ENCODE data around the gene YIPF3. TPM values are rescaled to one million over a fixed set of nuclear protein-coding genes. Genes with fewer than 3 reads are reported as not detected.
"Not testable (repeated sequence)": the region's sequence is repeated elsewhere in the genome, so short reads cannot be mapped to it uniquely, and the experiment has no call there.

YIPF3 gene
- total RNA-seq, result 10 to 100 TPM; 58.9 to 70.0 (median 62.7) TPM
- long read RNA-seq, transcript YIPF3-202 (9 exons, 1,576 nt), result major isoform, 32 of 38 reads
- long read RNA-seq, partial matches to known transcripts, result 4 of 38 reads
- long read RNA-seq, other reads (novel, unspliced or antisense), result 1 of 38 reads

DNA sequence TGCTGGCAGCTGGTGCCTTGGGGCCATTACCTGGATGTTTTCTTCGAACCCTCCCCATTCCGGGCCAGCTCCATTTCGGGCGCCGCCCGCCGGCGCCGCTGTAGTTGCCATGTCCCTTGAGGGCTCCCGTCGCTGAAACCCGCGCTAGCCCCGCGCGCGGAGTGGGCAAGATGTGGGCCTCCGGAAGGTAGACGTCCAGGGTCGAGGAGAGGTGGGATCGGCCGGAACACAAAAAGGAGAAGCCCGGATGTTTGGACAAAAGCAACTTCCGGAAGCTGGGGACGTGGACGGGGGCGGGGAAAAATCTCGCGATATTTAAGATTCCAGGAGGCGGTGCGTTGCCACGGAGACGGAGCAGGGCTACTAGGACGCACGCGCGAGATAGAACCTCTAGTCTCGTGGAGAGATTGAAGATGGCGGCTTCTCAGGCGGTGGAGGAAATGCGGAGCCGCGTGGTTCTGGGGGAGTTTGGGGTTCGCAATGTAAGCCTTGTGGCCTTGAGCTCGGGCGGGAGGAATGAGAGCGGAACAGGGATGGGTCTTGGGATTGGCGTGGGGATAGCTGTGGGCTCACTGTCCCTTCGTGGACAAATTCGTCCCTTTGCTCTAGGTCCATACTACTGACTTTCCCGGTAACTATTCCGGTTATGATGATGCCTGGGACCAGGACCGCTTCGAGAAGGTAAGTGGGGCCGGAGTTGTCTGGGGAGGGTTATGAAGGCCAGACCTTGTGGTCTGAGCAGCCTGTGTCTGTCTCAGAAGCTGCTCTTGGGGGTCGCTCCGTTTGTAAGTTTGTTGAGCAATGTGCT lies at the start of gene YIPF3, which contains the start of gene POLR1C:
TSS of gene YIPF3 (minus strand) at position 230 of the 808 bp plus-strand sequence. CDS start at position 111, 119 bp downstream.
TSS of gene POLR1C (plus strand) at position 393 of the 808 bp plus-strand sequence. CDS start at position 414, 21 bp downstream.
- intact Hi-C loops (cut with DNase I), result no loop called here
- Histone ChIP-seq H3K36me3 (peaks cover 5 to 64% (median 25%) of the 10 kb centered on the region in 4 donors), H3K27ac (peak within 1 kb of the TSS; percentile 63 to 71 (median 68)), H3K4me3 (peak within 1 kb of the TSS; percentile 77 to 83 (median 77)), H3K4me1 (peaks cover 0 to 23% (median 10%) of the 10 kb centered on the region in 4 donors), H3K9me3 (no peaks in the 10 kb centered on the region), H3K27me3 (no peaks in the 10 kb centered on the region)
- WGBS (ENCODE audit: insufficient coverage, low coverage, low lambda C conversion rate, missing lambda C conversion rate), result under 1% methylated on average over 52 of the region's 57 CpGs
- DNase-seq (peak; percentile 96 to 98 (median 97)), ATAC-seq (peak; percentile 91 to 97 (median 96))
- no peak for TF ChIP-seq CTCF (IDR thresholded peaks at IDR 0.05)
- peak; percentile 28 for TF ChIP-seq POLR2A (IDR thresholded peaks at IDR 0.05)

DNA sequence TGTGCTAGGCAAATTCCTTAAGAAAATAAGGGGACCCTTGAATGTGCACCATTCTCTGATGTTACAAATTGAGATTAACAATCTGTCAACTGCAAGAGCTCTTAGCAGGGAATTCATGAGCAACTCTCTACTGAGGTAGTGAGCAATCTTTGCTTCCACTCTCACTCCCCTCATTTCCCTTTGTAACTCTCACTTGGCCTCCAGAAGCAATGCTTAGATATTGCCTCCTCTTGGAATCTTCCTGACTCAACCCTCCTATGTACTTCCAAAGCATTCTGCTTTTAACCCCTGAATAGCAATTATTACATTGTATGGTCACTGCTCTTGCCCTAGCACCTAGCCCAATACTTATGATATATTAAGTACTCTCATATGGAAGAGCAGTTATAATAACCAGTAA lies 42.6 kb upstream of the YIPF3 start:
- H3K27ac ChIP-seq, result no peak overlapping the region
- no peaks in the 10 kb centered on the region for H3K27me3 ChIP-seq
- no peak for ATAC-seq
- no peak overlapping the region for H3K4me3 ChIP-seq
- no peak for DNase-seq
- no peaks in the 10 kb centered on the region for H3K9me3 ChIP-seq
- H3K36me3 ChIP-seq, result peaks cover 3 to 98% (median 40%) of the 10 kb centered on the region in 4 donors
- intact Hi-C loops (cut with DNase I), result no loop called here
- H3K4me1 ChIP-seq, result no peaks in the 10 kb centered on the region
- no peak for TF ChIP-seq POLR2A (IDR thresholded peaks at IDR 0.05)

GRCh38 chr6:43557620-43558019 lies 40.9 kb upstream of the YIPF3 start:
- peaks cover 6 to 94% (median 38%) of the 10 kb centered on the region in 4 donors for H3K36me3 ChIP-seq
- H3K27ac ChIP-seq; ATAC-seq; H3K4me1 ChIP-seq; H3K9me3 ChIP-seq; H3K27me3 ChIP-seq; DNase-seq; intact Hi-C loops (cut with DNase I); H3K4me3 ChIP-seq: not testable (repeated sequence)
- 98% methylated on average over 6 of the region's 7 CpGs for WGBS (ENCODE audit: insufficient coverage, low coverage, low lambda C conversion rate, missing lambda C conversion rate)

DNA sequence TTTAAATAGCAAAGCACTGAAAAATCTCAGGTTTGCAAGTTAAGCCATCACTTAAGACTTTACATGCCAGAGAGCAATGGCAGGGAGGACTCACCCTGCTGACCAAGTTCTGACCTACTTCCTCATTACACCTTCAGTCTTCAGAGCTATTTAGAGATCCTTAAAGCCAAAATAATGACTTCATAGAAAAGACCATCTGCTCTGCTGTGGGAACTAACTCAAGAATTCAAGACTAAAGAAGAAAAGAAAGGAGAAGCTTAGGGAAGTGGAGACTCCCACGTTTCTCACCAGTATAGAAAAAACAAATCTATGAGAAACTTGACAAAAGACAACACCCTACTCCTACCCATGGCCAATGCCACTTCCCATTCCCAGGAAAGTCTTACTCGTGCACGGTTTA lies 30.5 kb upstream of the YIPF3 start:
- Histone ChIP-seq H3K9me3 (no peaks in the 10 kb centered on the region), H3K4me3 (no peak overlapping the region), H3K27ac (no peak overlapping the region), H3K36me3 (peaks cover 9 to 82% (median 30%) of the 10 kb centered on the region in 4 donors), H3K27me3 (no peaks in the 10 kb centered on the region), H3K4me1 (no peaks in the 10 kb centered on the region)
- WGBS (ENCODE audit: insufficient coverage, low coverage, low lambda C conversion rate, missing lambda C conversion rate), result 73% methylated on average over 3 of the region's 3 CpGs
- no peak for ATAC-seq
- no peak for DNase-seq
- intact Hi-C loops (cut with DNase I), result no loop called here
- TF ChIP-seq POLR2A (IDR thresholded peaks at IDR 0.05), result no peak
- no peak for TF ChIP-seq CTCF (IDR thresholded peaks at IDR 0.05)

DNA sequence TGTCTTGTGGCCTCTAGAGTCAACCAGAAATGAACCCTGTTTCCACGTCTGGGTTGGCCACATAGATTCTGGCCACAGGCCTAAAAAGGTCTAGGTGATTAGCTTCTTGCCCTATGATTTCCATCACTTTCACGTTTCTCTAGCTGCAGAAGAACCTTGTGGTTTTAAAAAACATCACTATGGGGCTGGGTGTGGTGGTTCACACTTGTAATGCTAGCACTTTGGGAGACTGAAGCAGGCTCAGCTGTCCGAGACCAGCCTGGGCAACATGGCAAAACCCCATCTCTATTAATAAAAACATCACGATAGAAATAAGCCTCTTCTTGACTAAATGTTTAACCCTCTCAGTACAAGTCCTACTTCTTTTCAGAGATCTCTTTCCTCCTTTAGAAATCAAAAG lies 27.7 kb upstream of the YIPF3 start:
- intact Hi-C loops (cut with DNase I), result no loop called here
- TF ChIP-seq CTCF (IDR thresholded peaks at IDR 0.05) (no peak), POLR2A (IDR thresholded peaks at IDR 0.05) (no peak)
- ATAC-seq (no peak), DNase-seq (no peak)
- Histone ChIP-seq H3K27ac (no peak overlapping the region), H3K9me3 (no peaks in the 10 kb centered on the region), H3K27me3 (no peaks in the 10 kb centered on the region), H3K36me3 (peaks cover 5 to 58% (median 26%) of the 10 kb centered on the region in 4 donors), H3K4me3 (no peak overlapping the region), H3K4me1 (no peaks in the 10 kb centered on the region)
- WGBS (ENCODE audit: insufficient coverage, low coverage, low lambda C conversion rate, missing lambda C conversion rate), result 62% methylated on average over 4 of the region's 4 CpGs
